ENCODE measurements around the gene DNAJC25. TPM values are rescaled to one million over a fixed set of nuclear protein-coding genes. Genes with fewer than 3 reads are reported as not detected.

The DNAJC25 gene
- 5.2 and 5.4 TPM in 2 replicates for total RNA-seq

DNA sequence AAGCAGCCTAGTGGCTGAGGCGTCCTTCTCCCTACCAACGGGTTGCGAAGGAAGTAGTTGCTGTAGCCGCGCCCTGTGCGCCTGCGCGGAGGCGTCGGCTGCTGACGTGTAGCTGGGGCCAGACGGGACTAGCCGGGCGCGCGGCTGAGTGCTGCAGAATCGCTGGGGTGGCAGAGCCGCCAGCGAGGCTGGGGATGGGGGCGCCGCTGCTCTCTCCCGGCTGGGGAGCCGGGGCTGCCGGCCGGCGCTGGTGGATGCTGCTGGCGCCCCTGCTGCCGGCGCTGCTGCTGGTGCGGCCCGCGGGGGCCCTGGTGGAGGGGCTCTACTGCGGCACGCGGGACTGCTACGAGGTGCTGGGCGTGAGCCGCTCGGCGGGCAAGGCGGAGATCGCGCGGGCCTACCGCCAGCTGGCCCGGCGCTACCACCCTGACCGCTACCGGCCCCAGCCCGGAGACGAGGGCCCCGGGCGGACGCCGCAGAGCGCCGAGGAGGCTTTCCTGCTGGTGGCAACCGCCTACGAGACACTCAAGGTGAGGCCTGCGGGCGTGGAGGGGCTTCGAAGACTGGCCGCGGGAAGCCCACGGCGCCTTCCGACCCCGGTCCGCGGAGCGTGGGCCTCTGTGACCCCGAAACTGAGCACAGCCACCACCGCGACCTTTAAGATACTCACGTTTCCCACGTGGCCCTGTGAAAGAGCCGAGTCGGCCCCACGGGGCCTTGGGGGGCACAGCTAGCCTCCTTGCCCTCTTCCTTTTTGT, at the start of gene DNAJC25:
DNAJC25 (plus strand) TSS at position 121 of the 758 bp plus-strand sequence; CDS start at position 195, 74 bp downstream.

DNA sequence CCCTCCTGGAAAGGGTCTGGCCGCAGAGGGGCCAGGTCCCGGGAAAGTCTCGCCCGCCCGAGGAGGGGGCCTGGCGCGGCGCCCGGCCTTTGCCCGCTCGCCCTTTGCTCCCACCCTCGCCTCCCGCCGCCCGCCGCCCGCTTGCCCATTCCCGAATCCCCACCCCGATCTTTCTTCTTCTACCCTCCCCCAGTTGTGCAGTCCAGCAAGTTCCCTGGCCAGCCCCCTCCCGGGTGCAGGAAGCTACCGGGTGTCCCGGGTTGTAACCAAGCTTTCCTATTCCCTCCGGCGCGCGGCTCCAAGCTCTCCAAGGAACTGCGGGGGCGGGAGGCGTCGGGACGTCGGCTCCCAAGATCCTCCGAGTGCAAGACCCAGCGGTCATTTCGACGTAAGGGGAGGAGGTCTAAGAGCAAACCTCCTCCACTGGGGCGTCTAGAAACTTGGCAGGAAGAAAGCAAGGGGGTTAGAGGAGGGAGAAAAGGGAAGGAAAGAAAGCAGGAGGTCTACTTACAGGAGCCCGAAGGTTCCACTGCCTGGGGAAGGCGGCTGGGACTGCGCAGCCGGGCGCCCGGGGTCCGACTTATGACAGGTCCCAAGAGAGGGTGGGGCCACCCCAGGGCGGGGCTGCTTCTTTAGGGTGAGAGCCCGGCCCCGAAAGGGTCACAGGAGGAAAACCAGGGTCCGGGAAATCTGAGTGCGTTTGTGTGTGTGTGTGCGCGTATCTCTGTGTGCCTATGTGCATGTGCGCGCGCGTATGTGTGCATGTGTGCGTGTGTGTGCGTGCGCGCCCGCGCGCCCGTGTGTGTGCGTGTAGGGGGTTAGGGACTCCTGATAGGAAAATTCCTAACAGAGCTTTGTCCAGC, 31.8 kb upstream of the DNAJC25 start, which contains the start of gene PTGR1:
PTGR1 (minus strand) TSS at position 556 of the 863 bp plus-strand sequence. CDS start 2,225 bp downstream, outside the sequence.

DNA sequence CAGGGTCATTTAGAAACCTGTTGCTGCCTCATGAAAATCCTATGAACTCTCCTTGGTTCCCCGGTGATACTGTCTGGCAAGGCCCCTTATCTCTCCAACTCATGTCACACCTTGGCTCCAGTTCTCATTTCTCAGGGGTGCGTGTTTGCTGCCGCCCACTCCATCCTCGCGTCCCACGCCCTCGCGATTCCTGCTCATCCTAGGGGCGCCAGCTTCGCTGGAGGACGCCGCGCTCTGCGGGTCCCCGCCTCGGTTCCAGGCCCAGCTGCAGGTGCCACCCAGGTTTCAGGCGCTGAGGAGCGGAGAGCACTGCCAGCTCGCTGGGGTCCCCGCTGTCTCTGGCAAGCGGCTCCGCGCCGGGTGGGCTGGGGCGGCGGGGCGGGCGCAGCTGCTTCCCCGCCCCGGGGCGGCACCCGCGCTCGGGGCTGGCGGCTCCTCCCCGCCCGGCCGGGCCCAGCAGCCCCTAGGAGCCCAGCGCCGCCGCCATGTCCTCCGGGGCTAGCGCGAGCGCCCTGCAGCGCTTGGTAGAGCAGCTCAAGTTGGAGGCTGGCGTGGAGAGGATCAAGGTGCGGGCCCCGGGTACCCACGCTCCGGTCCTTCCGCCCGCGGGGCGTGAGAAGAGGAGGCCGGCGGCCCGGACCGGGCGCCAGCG, 30.1 kb downstream of the DNAJC25 start, which contains the start of gene GNG10:
GNG10 (plus strand) TSS at position 456 of the 652 bp plus-strand sequence; CDS start at position 486, 30 bp downstream.

Other genes with a start within 250 kb of the DNAJC25 start
- 50.4 and 60.1 TPM in 2 replicates for gene ECPAS, start 147.0 kb upstream of the DNAJC25 start, total RNA-seq
- 1.1 and 2.3 TPM in 2 replicates for gene ZNF483, start 106.2 kb upstream of the DNAJC25 start, total RNA-seq
- 44.2 and 72.9 TPM in 2 replicates for gene PTGR1, start 31.7 kb upstream of the DNAJC25 start, total RNA-seq
- 37.3 and 68.4 TPM in 2 replicates for gene GNG10, start 30.3 kb downstream of the DNAJC25 start, total RNA-seq
- gene SHOC1, start 163.6 kb downstream of the DNAJC25 start, total RNA-seq: not detected in 2 replicates